ENCODE data around the gene DOK6. TPM values are rescaled to one million over a fixed set of nuclear protein-coding genes. Genes with fewer than 3 reads are reported as not detected.
A peak's percentile ranks its signal among the peaks of the same experiment; 100 is the strongest.

Gene DOK6
- total and polyA plus RNA-seq, 5 experiments from 2014 or later: 0.02 to 0.12 (median 0.06) TPM; not detected in 2

DNA sequence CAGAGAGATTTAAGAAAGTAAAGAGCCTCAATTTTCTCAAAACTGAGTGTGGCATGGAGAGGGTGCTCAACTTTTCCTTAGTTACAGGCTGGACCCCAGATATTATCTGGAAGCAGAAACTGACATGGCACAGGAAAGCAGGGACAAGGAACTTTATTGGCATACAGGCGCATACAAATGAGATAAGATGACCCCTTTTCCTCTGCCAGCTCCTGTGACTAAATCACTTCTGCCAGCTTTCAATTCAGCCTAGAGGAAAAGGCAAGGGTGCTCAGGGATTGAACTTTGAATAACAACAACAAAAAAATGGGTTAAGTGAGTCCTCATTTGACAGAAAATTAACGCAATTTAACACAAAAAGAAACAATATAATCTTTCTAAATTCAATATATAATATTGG is 284.1 kb downstream of the DOK6 start:
- Mint-ChIP-seq H3K36me3 (no peaks in the 10 kb centered on the region), H3K4me3 (no peak overlapping the region), H3K9me3 (no peaks in the 10 kb centered on the region), H3K27me3 (peaks cover 0 to 3% (median 0%) of the 10 kb centered on the region in 5 donors), H3K27ac (peak overlapping the region in 1 of 10 donors; percentile 1), H3K4me1 (no peaks in the 10 kb centered on the region)
- ATAC-seq: no peak
- POLR2A ChIA-PET: no interaction called here
- DNase-seq: no peak

DNA sequence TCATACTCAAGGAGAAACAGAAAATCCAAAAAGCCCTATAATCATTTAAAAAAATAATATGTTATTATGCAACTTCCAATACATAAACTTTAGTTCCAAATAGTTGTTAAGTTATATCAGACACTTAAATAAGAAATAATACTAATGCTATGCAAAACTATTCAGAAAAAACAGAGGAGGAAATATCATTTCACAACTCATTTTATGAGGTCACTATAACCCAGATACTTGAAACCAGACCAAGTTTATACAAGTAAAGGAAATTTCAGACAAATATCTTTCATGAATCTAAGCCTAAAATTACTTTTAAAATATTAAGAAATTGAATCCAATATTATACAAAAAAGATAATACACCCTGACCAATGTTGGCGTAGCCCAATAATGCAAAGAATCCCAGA is 286.2 kb downstream of the DOK6 start:
- Mint-ChIP-seq H3K27me3 (peaks cover 0 to 3% (median 0%) of the 10 kb centered on the region in 5 donors), H3K4me1 (no peaks in the 10 kb centered on the region), H3K9me3 (no peaks in the 10 kb centered on the region), H3K27ac (no peak overlapping the region), H3K36me3 (no peaks in the 10 kb centered on the region), H3K4me3 (no peak overlapping the region)
- ATAC-seq (no peak), DNase-seq (no peak)
- POLR2A ChIA-PET: no interaction called here

DNA sequence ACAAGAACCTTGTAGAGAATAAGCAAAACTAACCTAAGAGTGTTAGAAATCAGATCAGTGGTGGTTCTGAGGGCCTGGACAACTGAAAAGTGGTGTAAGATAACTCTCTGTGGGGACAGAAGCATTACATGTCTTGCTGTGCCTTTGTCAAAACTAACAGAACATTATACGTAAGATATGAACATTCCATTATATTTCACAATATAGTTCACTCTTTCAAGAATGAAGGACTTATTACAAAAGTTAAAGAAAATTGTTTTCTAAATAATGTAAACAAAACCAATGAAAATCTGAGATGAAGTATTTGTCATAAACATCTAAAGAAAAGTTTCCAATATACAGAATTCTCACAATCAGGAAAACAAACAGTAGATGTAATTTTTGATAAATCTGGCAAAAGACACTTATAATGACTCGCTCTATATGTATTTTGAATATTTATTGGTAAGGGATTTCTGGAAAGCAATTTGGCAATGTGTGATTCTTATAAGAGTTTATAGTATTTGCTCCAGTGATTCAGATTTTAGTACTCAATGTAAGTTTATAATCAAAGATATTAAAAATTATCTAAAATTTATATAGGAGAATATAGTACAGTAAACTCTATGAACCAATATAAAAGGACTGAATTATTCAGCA is 288.6 kb downstream of the DOK6 start:
- POLR2A ChIA-PET: no interaction called here
- Mint-ChIP-seq H3K4me1 (no peaks in the 10 kb centered on the region), H3K9me3 (no peaks in the 10 kb centered on the region), H3K27me3 (peaks cover 0 to 1% (median 0%) of the 10 kb centered on the region in 5 donors), H3K27ac (no peak overlapping the region), H3K4me3 (no peak overlapping the region), H3K36me3 (no peaks in the 10 kb centered on the region)
- DNase-seq (no peak), ATAC-seq (no peak)

DNA sequence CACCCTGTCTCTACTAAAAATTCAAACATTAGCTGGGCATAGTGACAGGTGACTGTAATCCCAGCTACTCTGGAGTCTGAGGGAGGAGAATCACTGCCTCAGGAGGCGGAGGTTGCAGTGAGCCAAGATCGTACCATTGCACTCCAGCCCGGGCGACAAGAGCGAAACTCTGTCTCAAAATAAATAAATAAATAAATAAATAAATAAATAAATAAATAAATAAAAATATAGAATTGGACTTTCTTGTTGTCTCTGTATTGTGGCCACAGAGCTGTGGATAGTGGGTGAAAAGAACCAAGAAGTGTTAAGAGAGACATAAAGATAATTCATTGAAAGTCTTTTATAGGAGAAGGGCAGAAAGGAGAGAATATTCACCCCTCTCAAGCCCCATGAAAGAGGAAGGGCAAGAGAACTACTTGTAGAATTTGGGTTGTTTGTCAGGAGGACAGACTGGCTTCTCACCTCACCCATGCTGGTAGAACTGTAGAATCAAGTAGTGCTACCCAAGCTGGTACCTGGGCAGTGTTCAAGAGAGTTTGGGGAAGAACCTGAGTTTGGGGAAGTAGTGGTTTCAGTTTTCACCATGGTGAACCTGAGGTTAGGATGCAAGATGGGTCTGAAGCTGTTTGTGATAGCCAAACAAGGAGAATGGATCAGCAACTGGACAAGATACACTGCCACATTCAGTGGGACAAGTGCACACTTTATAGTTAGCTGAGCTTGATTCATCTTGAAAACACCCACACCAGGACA is 290.5 kb downstream of the DOK6 start:
- Mint-ChIP-seq H3K27me3 (peaks cover 0 to 1% (median 0%) of the 10 kb centered on the region in 5 donors), H3K36me3 (no peaks in the 10 kb centered on the region), H3K4me3 (no peak overlapping the region), H3K4me1 (no peaks in the 10 kb centered on the region), H3K9me3 (no peaks in the 10 kb centered on the region), H3K27ac (peak overlapping the region in 1 of 10 donors; percentile 47)
- POLR2A ChIA-PET: no interaction called here
- no peak for ATAC-seq
- no peak for DNase-seq

DNA sequence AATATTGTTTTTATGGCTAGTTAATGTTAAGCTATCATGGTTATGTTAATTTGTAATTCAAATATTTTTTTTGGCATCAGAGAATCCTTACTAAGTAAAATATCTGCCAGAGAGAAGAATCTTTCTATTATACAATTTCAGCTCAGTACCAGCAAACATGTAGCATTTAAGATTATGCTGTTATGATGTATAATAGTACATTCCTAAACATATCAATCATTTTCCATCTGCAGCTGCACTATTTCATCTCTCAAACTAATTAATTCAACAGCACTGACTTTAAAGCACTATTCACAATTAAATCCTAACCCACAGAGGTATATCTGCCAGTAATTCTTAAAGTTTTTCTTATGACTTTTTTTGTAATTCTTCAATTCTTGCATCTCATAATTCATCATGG is 296.4 kb downstream of the DOK6 start:
- no peak for DNase-seq
- Mint-ChIP-seq H3K36me3 (no peaks in the 10 kb centered on the region), H3K27ac (no peak overlapping the region), H3K9me3 (no peaks in the 10 kb centered on the region), H3K4me3 (no peak overlapping the region), H3K4me1 (no peaks in the 10 kb centered on the region), H3K27me3 (no peaks in the 10 kb centered on the region)
- ATAC-seq: no peak
- POLR2A ChIA-PET: interaction anchor here (0.6 kb wide), 1 partner anchor 11 kb away, joined by 7 read pairs; no protein-coding TSS in a partner anchor

DNA sequence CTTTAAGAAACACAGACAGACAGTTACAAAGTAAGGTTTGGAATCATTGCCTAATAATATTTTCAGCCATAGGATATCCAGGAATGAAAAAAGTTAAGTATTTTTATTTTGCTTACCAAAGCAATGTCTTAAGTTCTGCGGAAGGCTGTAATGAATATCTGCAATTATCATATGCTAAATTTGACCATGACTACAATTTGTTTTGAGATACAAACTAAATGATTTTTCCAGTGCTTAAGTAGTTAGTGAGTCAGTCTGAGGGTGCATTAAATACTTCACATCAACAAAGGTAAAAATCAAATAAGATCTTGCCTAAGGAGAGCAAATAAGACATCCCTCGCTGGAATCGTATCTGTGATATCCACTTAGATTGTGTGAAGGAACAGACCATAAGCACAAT is 297.0 kb downstream of the DOK6 start:
- Mint-ChIP-seq H3K27me3 (no peaks in the 10 kb centered on the region), H3K4me3 (no peak overlapping the region), H3K4me1 (no peaks in the 10 kb centered on the region), H3K36me3 (no peaks in the 10 kb centered on the region), H3K27ac (no peak overlapping the region), H3K9me3 (no peaks in the 10 kb centered on the region)
- no peak for ATAC-seq
- no peak for DNase-seq
- POLR2A ChIA-PET: no interaction called here

DNA sequence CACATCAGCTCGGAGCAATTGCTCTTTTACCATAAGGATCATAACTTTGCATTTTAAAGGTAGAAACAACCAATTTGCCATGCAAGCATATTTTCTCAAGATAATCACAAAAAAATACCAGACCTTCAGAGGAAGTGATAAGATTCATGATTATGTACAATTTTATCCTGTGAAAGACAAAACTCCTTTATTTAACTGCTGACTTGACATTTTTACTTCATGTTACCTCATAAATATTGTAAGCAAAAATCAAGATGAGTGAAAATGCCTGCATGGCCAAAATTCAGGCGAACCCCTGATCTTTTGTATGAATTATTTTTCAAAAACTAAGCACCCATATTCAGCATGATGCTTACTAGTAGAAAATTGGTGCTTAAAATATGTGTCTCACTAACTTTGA is 300.6 kb downstream of the DOK6 start:
- DNase-seq: no peak
- Mint-ChIP-seq H3K9me3 (peaks cover 0 to 2% (median 0%) of the 10 kb centered on the region in 9 donors), H3K4me1 (no peaks in the 10 kb centered on the region), H3K4me3 (no peak overlapping the region), H3K27ac (no peak overlapping the region), H3K36me3 (peaks cover 0 to 3% (median 0%) of the 10 kb centered on the region in 3 donors), H3K27me3 (no peaks in the 10 kb centered on the region)
- ATAC-seq: no peak
- POLR2A ChIA-PET: no interaction called here

DNA sequence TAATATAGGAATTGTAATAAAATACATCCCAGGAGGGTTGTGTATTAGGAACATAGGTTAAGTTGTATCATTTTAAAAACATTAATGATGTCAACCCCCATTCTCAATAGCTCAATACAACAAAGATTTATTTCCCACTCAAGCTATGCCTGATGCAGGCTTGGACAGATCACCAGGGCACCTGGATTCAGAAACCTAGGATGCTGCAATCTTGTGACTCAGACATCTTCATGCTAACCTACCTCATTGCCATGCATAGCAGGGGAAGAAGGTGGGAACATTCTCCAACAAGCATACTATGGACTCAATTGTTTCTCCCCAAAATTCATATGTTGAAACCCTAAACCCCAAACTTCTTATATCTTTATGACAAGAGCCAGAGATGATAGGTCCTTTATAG is 302.8 kb downstream of the DOK6 start:
- H3K4me1 Mint-ChIP-seq: no peaks in the 10 kb centered on the region
- DNase-seq: no peak
- no peak overlapping the region for H3K4me3 Mint-ChIP-seq
- peaks cover 0 to 12% (median 3%) of the 10 kb centered on the region in 3 donors for H3K36me3 Mint-ChIP-seq
- no peak for ATAC-seq
- POLR2A ChIA-PET: no interaction called here
- H3K27ac Mint-ChIP-seq: no peak overlapping the region
- H3K27me3 Mint-ChIP-seq: no peaks in the 10 kb centered on the region
- H3K9me3 Mint-ChIP-seq: peaks cover 0 to 9% (median 2%) of the 10 kb centered on the region in 9 donors

DNA sequence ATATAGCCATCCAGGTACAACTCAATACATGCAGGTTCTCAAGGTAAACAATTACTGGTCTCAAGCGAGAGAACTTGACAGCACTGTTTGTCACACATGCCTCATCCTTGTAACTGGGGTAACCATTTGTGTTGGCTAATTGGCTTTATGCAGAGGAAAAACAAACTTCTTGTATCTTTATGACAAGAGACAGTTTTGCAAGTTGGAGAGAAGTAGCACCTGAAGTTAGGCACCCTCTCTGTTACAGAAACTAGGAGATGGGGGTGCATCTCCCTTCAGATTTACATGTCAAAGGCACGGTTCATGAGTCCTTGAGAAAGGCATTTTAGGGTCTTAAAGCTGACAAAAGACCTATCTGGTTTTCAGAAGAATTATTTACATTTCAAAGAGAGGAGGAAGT is 305.3 kb downstream of the DOK6 start:
- H3K27ac Mint-ChIP-seq: peak overlapping the region in 1 of 10 donors; percentile 15
- no peak for ATAC-seq
- POLR2A ChIA-PET: no interaction called here
- no peak for DNase-seq
- no peaks in the 10 kb centered on the region for H3K4me1 Mint-ChIP-seq
- no peak overlapping the region for H3K4me3 Mint-ChIP-seq
- H3K36me3 Mint-ChIP-seq: peaks cover 0 to 12% (median 3%) of the 10 kb centered on the region in 3 donors
- no peaks in the 10 kb centered on the region for H3K27me3 Mint-ChIP-seq
- H3K9me3 Mint-ChIP-seq: peaks cover 0 to 9% (median 2%) of the 10 kb centered on the region in 9 donors

DNA sequence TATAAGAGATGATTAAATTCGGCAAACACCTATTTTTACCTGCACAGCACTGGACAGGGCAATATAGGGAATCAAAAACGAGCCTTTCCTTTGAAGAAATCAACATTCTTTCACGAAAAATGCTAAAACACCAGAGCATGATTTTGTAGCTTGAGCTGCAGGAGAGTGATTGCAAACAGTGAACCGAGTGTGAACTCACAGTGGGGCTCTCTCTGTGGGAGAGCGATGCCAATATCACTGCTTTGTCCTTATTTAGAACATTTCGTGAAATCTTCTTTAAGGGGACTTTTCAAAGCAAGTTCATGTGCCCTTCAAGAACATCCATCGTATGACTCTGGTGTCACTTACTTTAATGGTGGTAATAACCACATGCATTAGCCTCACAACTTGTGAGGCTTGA is 308.2 kb downstream of the DOK6 start:
- ATAC-seq: no peak
- Mint-ChIP-seq H3K4me3 (no peak overlapping the region), H3K36me3 (peaks cover 0 to 12% (median 3%) of the 10 kb centered on the region in 3 donors), H3K27ac (no peak overlapping the region), H3K27me3 (no peaks in the 10 kb centered on the region), H3K9me3 (peaks cover 0 to 9% (median 2%) of the 10 kb centered on the region in 9 donors), H3K4me1 (no peaks in the 10 kb centered on the region)
- POLR2A ChIA-PET: interaction anchor here (0.7 kb wide), 2 partner anchors 12 to 255 kb away, joined by 6 to 7 read pairs; no protein-coding TSS in a partner anchor
- no peak for DNase-seq

DNA sequence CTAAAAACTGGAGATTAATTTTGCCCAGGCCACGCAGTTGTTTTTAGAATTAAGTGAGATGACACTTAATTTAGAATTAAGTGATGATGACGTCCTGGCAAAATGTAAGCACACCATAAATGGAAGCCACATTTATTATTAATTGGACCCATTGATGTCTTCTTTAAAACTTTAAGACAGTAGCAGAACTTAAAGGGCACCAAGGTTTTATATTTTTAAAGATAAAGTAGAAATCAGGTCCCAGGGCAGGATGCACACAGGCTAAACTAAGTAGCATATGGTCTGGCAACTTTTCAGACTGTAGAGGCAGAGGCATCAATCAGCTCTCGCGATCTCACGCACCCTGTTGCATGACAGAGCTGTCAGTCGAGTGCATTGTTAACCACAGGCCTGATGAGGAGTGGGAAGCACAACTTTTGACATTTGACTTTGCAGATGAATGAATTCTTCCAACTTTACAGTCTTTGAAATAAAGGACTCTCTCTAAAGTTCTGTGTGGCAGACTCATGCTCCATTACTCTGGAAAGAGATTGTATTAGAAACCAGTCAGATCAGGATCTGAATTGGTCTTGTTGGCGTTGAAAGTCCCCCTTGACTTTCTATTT is 314.6 kb downstream of the DOK6 start:
- Mint-ChIP-seq H3K4me1 (no peaks in the 10 kb centered on the region), H3K36me3 (peaks cover 4 to 31% (median 28%) of the 10 kb centered on the region in 3 donors), H3K9me3 (peaks cover 2 to 34% (median 25%) of the 10 kb centered on the region in 9 donors), H3K27me3 (no peaks in the 10 kb centered on the region), H3K27ac (no peak overlapping the region), H3K4me3 (no peak overlapping the region)
- DNase-seq (no peak), ATAC-seq (no peak)
- POLR2A ChIA-PET: no interaction called here

DNA sequence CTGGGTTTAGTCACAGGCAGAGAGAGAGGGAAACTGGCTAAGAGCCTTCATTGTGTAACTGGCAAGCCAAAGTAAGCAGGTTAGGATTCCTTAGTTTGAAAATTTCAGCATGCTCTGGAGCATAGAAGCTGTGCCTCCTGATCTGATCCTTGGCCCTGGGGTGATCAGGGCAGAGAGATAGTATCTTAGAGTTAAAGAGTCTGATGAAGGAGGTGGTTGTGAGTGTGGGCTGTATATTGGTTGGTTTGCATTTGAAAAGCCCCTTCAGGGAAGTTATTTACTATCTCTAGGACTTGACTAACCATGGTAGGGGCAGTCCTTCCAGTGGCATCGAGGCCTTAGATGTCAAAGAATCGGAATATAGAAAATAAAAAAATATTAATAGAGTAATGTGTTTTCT is 316.9 kb downstream of the DOK6 start:
- no peak overlapping the region for H3K4me3 Mint-ChIP-seq
- H3K9me3 Mint-ChIP-seq: peaks cover 2 to 43% (median 30%) of the 10 kb centered on the region in 9 donors
- POLR2A ChIA-PET: no interaction called here
- DNase-seq: no peak
- H3K36me3 Mint-ChIP-seq: peaks cover 4 to 35% (median 31%) of the 10 kb centered on the region in 3 donors
- no peak overlapping the region for H3K27ac Mint-ChIP-seq
- no peak for ATAC-seq
- no peaks in the 10 kb centered on the region for H3K4me1 Mint-ChIP-seq
- H3K27me3 Mint-ChIP-seq: no peaks in the 10 kb centered on the region

DNA sequence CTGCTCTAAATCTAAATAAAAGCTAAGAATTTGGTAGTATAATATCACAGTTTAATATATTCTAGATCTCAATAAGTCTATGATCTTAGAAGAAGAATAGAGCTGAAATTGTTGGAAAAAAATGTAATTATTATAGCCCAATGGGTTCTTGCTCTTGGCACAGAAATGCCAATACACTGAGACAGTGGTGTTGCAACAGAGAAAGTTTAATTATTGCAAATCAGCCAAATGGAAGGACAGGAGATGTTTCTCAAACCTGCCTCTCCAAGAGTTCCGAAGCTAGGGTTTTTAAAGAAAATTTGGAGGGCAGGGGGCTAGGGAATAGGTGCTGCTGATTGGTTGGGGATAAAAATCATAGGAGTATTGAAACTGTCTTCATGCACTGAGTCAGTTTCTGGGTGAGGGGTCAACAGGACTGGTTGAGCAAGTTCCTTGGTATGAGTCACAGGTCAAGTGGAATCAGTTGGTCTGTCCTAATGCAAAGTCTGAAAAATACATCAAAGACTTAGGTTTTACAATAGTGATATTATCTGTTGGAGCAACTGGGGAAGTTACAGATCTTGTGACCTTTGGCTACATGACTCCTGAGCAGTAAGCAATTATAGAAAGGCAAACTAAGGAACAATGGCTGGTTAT is 318.3 kb downstream of the DOK6 start:
- no peaks in the 10 kb centered on the region for H3K27me3 Mint-ChIP-seq
- ATAC-seq (no peak), DNase-seq (no peak)
- H3K4me1 Mint-ChIP-seq: peaks cover 0 to 8% (median 0%) of the 10 kb centered on the region in 4 donors
- no peak overlapping the region for H3K27ac Mint-ChIP-seq
- peaks cover 2 to 43% (median 30%) of the 10 kb centered on the region in 9 donors for H3K9me3 Mint-ChIP-seq
- peaks cover 4 to 35% (median 31%) of the 10 kb centered on the region in 3 donors for H3K36me3 Mint-ChIP-seq
- POLR2A ChIA-PET: interaction anchor here (0.6 kb wide), 1 partner anchor 260 kb away, joined by 3 read pairs; no protein-coding TSS in a partner anchor
- H3K4me3 Mint-ChIP-seq: no peak overlapping the region

All from naive thymus-derived CD8-positive, alpha-beta T cell (primary cell).